PC-3 (cell line): ENCODE data around the gene SAMSN1.

Experiments used
- EZH2 ChIP-seq: fragments of 300-600 bp; sonication (generic); IDR thresholded peaks from one replicate; pipeline ENCODE4 v1.6.1; 2017; ENCODE audit warnings: antibody characterized with exemption, mild to moderate bottlenecking, low read length; ENCODE audit not compliant: unreplicated experiment
- EZH2phosphoT487 ChIP-seq: fragments of 300-600 bp; sonication (generic); IDR thresholded peaks from 2 replicates; pipeline ENCODE4 v1.6.1; 2018; ENCODE audit warnings: mild to moderate bottlenecking, antibody characterized with exemption, low read length, borderline replicate concordance
- TF ChIP-seq, protein P1 (sequence below): fragments of 300-600 bp; sonication (generic); conservative IDR thresholded peaks from 2 replicates; pipeline ENCODE4 v1.5.1; 2017; ENCODE audit warnings: antibody characterized with exemption, low read depth, mild to moderate bottlenecking, low read length

DNA sequence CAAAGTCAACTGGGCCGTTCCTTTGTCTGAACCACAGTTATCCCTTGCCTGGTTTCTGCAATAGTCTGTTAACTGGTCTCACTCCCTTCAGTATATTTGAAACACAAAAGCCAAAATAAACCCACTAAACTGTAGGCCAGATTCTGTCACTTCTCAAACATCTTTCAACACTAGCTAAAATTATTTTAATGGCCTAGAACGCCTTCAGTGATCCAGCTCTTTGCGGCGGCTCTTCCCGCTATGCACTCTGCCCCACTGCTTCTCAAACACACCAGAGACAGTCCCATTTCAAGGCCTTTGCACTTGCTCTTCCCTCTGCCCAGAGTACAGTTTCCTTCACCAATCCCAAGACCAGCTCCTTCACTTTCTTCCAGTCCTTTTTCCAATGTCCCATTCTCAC, 9.2 kb downstream of the SAMSN1 start:
- TF ChIP-seq EZH2 (no peak), EZH2phosphoT487 (no peak)
- TF ChIP-seq, protein P1, sequence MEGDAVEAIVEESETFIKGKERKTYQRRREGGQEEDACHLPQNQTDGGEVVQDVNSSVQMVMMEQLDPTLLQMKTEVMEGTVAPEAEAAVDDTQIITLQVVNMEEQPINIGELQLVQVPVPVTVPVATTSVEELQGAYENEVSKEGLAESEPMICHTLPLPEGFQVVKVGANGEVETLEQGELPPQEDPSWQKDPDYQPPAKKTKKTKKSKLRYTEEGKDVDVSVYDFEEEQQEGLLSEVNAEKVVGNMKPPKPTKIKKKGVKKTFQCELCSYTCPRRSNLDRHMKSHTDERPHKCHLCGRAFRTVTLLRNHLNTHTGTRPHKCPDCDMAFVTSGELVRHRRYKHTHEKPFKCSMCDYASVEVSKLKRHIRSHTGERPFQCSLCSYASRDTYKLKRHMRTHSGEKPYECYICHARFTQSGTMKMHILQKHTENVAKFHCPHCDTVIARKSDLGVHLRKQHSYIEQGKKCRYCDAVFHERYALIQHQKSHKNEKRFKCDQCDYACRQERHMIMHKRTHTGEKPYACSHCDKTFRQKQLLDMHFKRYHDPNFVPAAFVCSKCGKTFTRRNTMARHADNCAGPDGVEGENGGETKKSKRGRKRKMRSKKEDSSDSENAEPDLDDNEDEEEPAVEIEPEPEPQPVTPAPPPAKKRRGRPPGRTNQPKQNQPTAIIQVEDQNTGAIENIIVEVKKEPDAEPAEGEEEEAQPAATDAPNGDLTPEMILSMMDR, result no peak
